Bladder microvascular endothelial cell (primary cell): Measurements from ENCODE around the gene PBX2. TPM values are rescaled to one million over a fixed set of nuclear protein-coding genes. Genes with fewer than 3 reads are reported as not detected.

Experiments used
- total RNA-seq: library from RNA; depleted of rRNA; stranded (reverse); fragments of >200 nt; gene quantifications from 2 replicates; pipeline ENCODE4 v1.2.3, GENCODE V29; 2014

Gene PBX2, protein sequence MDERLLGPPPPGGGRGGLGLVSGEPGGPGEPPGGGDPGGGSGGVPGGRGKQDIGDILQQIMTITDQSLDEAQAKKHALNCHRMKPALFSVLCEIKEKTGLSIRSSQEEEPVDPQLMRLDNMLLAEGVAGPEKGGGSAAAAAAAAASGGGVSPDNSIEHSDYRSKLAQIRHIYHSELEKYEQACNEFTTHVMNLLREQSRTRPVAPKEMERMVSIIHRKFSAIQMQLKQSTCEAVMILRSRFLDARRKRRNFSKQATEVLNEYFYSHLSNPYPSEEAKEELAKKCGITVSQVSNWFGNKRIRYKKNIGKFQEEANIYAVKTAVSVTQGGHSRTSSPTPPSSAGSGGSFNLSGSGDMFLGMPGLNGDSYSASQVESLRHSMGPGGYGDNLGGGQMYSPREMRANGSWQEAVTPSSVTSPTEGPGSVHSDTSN
- total RNA-seq, result 27.8 and 56.5 TPM in 2 replicates

GRCh38 chr6:32190054-32190851, at the start of gene PBX2:
Gene PBX2, minus strand, starts transcription at chr6:32190202. Its CDS starts 287 bp downstream, at chr6:32189915.

GRCh38 chr6:32223258-32224235, 33.5 kb upstream of the PBX2 start, which contains the start of gene NOTCH4:
Gene NOTCH4, minus strand, starts transcription at chr6:32224067. Its CDS starts 139 bp downstream, at chr6:32223928.

GRCh38 chr6:32192608-32193039, 2.6 kb upstream of the PBX2 start, which contains the start of gene GPSM3:
Gene GPSM3, minus strand, starts transcription at chr6:32192643. Its CDS starts 130 bp downstream, at chr6:32192513.

DNA sequence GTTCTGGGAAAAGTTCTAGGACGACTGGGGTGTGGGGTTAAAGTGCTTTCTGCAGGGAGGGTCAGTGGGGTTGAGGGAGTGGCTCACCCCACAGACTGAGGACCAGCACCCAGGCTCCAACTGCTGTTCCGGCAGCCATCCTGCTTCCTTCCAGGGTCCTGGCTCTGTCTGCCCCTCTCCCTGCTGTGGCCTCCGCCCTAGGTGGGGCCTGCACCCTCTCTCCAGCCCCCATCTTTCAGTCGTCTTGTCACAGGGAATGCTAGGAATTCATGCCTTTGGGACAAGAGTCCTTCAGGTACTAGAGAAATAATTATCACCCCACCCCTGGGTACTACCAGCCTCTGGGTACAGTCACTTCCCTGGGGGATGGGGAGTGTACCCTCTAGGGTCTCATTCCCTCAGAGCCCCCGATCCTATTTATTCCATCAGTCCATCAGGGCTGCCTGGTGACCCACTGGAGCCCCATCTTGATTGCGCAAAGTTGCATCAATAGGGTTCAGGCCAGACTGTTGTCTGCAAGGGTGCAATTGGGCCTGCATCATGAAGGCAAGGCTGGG, 5.8 kb downstream of the PBX2 start, which contains the start of gene AGER:
TSS of gene AGER (minus strand) at position 170 of the 557 bp plus-strand sequence. CDS start at position 139, 31 bp downstream.

DNA sequence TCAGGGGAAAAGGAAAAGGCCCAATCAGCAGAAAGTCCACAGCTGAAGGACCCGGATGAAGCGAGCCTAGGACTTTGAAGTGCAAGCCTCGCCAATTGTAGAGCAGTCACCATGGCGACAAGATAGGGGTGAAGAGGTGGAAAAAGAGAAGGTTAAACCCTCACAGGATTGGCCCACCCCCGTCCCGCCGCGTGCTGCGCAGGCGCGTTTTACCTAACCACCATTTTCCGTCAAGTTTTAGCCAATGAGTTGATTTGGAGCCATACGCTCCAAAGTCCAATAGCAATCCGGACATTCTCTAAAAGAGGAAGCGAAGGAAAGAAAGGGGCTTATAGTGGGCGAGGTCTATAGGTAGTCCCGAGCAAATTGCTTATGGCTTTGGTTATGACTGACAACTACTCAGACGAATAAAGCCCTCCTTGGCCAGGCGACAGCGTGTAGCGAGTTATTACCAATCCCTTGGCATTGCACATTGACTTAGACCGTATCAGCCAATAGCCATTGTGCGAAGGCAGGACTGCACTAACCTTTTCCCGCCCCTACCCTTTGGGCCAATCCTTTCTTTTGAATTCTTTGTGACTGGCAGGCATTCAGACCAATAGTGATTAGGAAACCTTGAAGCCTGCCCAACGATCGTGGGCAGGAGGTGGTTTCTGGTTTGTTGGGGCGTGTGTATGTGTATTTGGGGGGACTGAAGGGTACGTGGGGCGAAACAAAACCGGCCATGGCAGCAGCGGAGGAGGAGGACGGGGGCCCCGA, 12.0 kb downstream of the PBX2 start, which contains the start of gene RNF5:
TSS of gene RNF5 (plus strand) at position 618 of the 759 bp plus-strand sequence. CDS start at position 725, 107 bp downstream.

DNA sequence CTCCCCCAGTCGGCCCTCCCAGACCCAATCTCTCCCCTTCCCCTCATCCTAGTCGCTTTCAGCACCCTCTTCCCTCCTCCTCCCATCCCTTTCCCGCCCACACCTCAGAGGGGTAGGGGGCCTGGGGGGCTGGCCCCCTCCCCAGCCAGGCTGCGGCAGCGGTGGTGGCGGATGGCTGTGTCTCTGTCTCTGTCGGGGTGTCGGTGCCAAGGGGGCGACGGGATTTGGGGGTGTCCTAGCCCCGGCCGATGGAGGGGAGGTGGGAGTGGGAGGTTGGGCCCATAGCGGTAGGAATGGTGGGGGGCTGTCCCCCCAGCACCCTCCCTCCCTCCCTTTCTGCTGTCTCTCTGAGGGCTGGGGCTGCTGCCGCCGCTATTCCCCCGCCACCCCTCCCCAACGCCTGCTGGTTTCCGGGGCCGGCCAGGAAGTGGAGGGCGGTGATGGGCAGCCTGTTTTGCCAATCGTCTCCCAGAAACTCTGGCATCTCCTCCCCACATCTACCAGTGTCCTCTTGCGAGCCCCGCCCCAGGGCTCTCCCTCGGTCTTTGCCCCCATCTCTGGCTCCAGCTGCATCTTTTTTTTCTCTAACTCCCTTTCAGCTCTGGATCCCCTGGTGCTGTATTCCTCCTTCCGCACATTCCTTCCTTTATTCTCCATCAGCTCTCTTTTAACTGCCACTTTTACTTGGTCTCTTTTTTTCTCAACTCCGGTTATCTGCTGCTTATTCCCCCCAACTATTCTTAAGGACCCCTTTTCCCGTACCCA, 14.1 kb downstream of the PBX2 start, which contains the start of gene AGPAT1:
TSS of gene AGPAT1 (minus strand) at position 374 of the 765 bp plus-strand sequence. CDS start 4,588 bp downstream, outside the sequence.

GRCh38 chr6:32164295-32164694, 25.7 kb downstream of the PBX2 start, which contains the start of gene EGFL8:
Gene EGFL8, plus strand, starts transcription at chr6:32164595. Its CDS starts 1,571 bp downstream, at chr6:32166166.

GRCh38 chr6:32153564-32154513, 36.2 kb downstream of the PBX2 start, which contains the start of gene PPT2:
Gene PPT2, plus strand, starts transcription at chr6:32154141. Its CDS starts 454 bp downstream, at chr6:32154595.

DNA sequence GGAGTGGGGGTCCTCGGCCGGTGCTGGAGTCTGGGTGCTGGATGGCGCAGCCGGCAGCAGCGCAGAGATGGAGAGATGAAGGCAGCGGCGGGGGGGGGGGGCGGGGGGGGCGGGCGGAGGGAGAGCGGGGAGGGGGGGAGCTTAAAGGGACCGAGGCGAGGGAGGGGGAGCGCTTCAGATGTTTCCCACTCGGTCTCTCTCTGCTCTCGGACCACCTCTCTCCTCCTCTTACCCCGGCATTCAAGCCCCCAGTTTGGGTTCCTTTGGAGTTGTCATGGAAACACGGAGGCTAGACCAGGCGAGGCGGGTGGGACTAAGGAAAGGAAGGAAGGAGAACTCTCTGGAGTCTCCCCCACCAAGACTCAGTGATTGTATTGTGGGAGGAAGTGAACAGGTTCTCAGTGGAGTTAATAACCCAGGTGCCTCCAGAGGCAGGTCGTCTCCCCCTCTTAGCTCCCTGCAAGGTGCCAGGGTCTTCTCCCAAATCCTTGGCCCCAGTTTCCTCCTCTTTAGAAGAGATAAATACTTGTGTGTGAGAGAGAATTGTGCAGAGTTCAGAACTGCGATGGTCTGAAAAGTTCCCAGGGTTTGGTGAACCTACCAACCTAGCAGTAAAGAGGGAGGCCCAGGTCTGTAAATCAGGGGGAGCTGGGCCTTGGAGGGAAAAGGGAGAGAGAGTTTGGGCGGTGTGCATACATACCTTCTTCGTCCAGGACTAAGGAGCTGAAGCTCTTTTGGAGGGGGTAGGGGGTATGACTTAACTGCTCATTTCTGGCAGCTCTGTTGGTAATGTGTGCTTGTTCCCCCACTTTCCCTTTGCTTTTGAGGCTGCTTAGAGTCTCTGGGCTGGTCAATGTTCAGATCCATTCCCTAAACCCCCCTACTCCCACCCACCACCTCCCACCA, 37.9 kb downstream of the PBX2 start, which contains the start of gene PRRT1:
TSS of gene PRRT1 (minus strand) at position 77 of the 906 bp plus-strand sequence. CDS start 112 bp downstream, outside the sequence.

Other genes with a start within 250 kb of the PBX2 start
- gene CFB, start 244.1 kb downstream of the PBX2 start, total RNA-seq, result 0.97 and 2.5 TPM in 2 replicates
- gene NELFE, start 231.2 kb downstream of the PBX2 start, total RNA-seq, result 76.4 and 90.9 TPM in 2 replicates
- gene SKIC2, start 231.0 kb downstream of the PBX2 start, total RNA-seq, result 32.7 and 40.9 TPM in 2 replicates
- 7.3 and 11.4 TPM in 2 replicates for gene DXO, start 218.1 kb downstream of the PBX2 start, total RNA-seq
- 1.5 and 3.1 TPM in 2 replicates for gene C4A, start 208.1 kb downstream of the PBX2 start, total RNA-seq
- gene C4B, start 175.4 kb downstream of the PBX2 start, total RNA-seq, result 0.97 and 2.5 TPM in 2 replicates
- gene CYP21A2, start 151.8 kb downstream of the PBX2 start, total RNA-seq, result not detected in 2 replicates
- 0.49 and 6.1 TPM in 2 replicates for gene TNXB, start 80.9 kb downstream of the PBX2 start, total RNA-seq
- 13.1 and 22.2 TPM in 2 replicates for gene ATF6B, start 62.0 kb downstream of the PBX2 start, total RNA-seq
- 4.6 and 7.3 TPM in 2 replicates for gene FKBPL, start 59.9 kb downstream of the PBX2 start, total RNA-seq
- not detected in 2 replicates for gene PRRT1, start 38.3 kb downstream of the PBX2 start, total RNA-seq
- 30.9 and 89.9 TPM in 2 replicates for gene PPT2, start 36.1 kb downstream of the PBX2 start, total RNA-seq
- 0.81 and 2.0 TPM in 2 replicates for gene EGFL8, start 25.6 kb downstream of the PBX2 start, total RNA-seq
- 5.3 and 16.7 TPM in 2 replicates for gene AGPAT1, start 14.1 kb downstream of the PBX2 start, total RNA-seq
- 33.4 and 34.2 TPM in 2 replicates for gene RNF5, start 11.8 kb downstream of the PBX2 start, total RNA-seq
- 0.44 and 0.81 TPM in 2 replicates for gene AGER, start 5.9 kb downstream of the PBX2 start, total RNA-seq
- gene GPSM3, start 2.4 kb upstream of the PBX2 start, total RNA-seq, result 3.2 and 4.2 TPM in 2 replicates
- 57.3 and 61.4 TPM in 2 replicates for gene NOTCH4, start 33.9 kb upstream of the PBX2 start, total RNA-seq
- not detected in 2 replicates for gene TSBP1, start 181.7 kb upstream of the PBX2 start, total RNA-seq
- gene BTNL2, start 217.0 kb upstream of the PBX2 start, total RNA-seq, result not detected in 2 replicates
- 2.9 TPM in 1 of 2 replicates, not detected in the other for gene HLA-DRA, start 249.7 kb upstream of the PBX2 start, total RNA-seq